Heart left ventricle (tissue), 16 donors: ENCODE results near the gene RFX1. TPM values are rescaled to one million over a fixed set of nuclear protein-coding genes. Genes with fewer than 3 reads are reported as not detected.

Experiments
- ATAC-seq, 4 donors: fragments of 200-7000 bp; cut with Tn5 transposase; one replicate each; pipeline ENCODE4 v1.9.1; 2020 to 2022; ENCODE audit warnings: moderate library complexity in 4 of 4, mild to moderate bottlenecking in 3 of 4, moderate number of reproducible peaks in 1 of 4
- DNase-seq, 5 donors: peaks; one replicate each; pipeline ENCODE4 v3.0.0-alpha.2; 2020
- H3K27ac ChIP-seq, 12 donors: fragments of 200-600 bp; sonication (generic) in 4 of 12; one replicate each; pipeline versions ENCODE4 v1.5.0 to v1.8.0; 2016 to 2022; ENCODE audit warnings: mild to moderate bottlenecking in 2 of 12
- H3K27me3 ChIP-seq, 9 donors: fragments of 200-600 bp; sonication (generic) in 2 of 9; one replicate each; pipeline versions ENCODE4 v1.5.1 to v1.8.0; 2016 to 2022; ENCODE audit warnings: mild to moderate bottlenecking in 3 of 9
- H3K36me3 ChIP-seq, 9 donors: fragments of 200-600 bp; sonication (generic) in 2 of 9; one replicate each; pipeline versions ENCODE4 v1.5.0 to v1.8.0; 2018 to 2022; ENCODE audit warnings: mild to moderate bottlenecking in 2 of 9
- H3K4me1 ChIP-seq, 12 donors: fragments of 200-600 bp; sonication (generic) in 4 of 12; one replicate each; pipeline versions ENCODE4 v1.5.0 to v1.8.0; 2016 to 2022; ENCODE audit warnings: mild to moderate bottlenecking in 3 of 12
- H3K4me3 ChIP-seq, 12 donors: fragments of 200-600 bp; sonication (generic) in 4 of 12; one replicate each; pipeline versions ENCODE4 v1.5.0 to v1.8.0; 2017 to 2022; ENCODE audit warnings: mild to moderate bottlenecking in 9 of 12, moderate library complexity in 4 of 12
- H3K9me3 ChIP-seq, 12 donors: fragments of 200-600 bp; sonication (generic) in 4 of 12; one replicate each; pipeline versions ENCODE4 v1.5.0 to v1.8.0; 2016 to 2022; ENCODE audit warnings: mild to moderate bottlenecking in 1 of 12
- POLR2A ChIP-seq, 2 donors: fragments of 450-650 bp; IDR thresholded peaks; one replicate each; pipeline ENCODE4 v1.6.1; 2017; ENCODE audit warnings: antibody characterized with exemption in 2 of 2, mild to moderate bottlenecking in 2 of 2, moderate library complexity in 2 of 2
- WGBS, 4 donors: extraction: QIAGEN DNeasy Blood & Tissue Kit in 2 of 4; methylation state at CpG; one replicate each; pipeline versions ENCODE4 v1.1.5 to v1.1.7; 2013 to 2018; 5-methylcytosine and 5-hydroxymethylcytosine counted together
- intact Hi-C, 10 donors: fragments of 100-400 bp; cut with DNase I; formaldehyde crosslinking; loops; one replicate each; pipeline versions ENCODE4 v1.11.1 to v1.14.2; 2022
- polyA plus RNA-seq, 2 donors: library from polyadenylated mRNA; stranded (reverse); fragments of 200-250 nt; gene quantifications; one replicate each; pipeline ENCODE4 v1.2.3, GENCODE V29; 2013
- total RNA-seq, 9 donors: library from RNA; depleted of rRNA in 2 of 9; stranded (reverse); fragments of >200 nt in 2 of 9; fragmentation: NEBNext Ultra II Directional in 3 of 9; extraction: Animal tissue kit (Norgen Biotek cat#: 25700) in 3 of 9; gene quantifications; one replicate each; pipeline versions ENCODE4 v1.1.0 to v1.2.4, GENCODE V29; 2016 to 2023
- TF ChIP-seq, protein P1 (sequence below), 12 donors: fragments of 200-600 bp; sonication (generic) in 4 of 12; IDR thresholded peaks; one replicate each; pipeline versions ENCODE4 v1.5.0 to v1.8.0; 2018 to 2022; ENCODE audit warnings: antibody characterized with exemption in 12 of 12, mild to moderate bottlenecking in 5 of 12
- donor health status: ischemic (EF 13 %, LVEDD 7.1; RV severe dilation, severe dysfunction).
- donor health status: healthy with polysubstance abuse.
- donor health status: DM: no; HTN: yes; CAD: no.
- donor health status: DM: no; HTN: no; CAD: no.
- donor health status: ischemic (EF 25% LVEDD 6.9; RV normal size, moderate dysfunction).
- donor health status: ischemic (EF 25% LVEDD 5.7; RV mildly dilated, moderate dysfunction).
- donor health status: healthy.
- donor health status: DM: yes; HTN: yes; CAD: no.
- donor health status: ischemic (EF 35%, LVEDD 5.7; RV mildly dilated, moderate dysfunction).
- donor health status: nonischemic (EF 11% LVEDD 7.7; RV severe dilation, severe dysfunction).
- donor health status: DM: yes; HTN: yes; CAD: no.
- donor health status: PGD.
- donor health status: ischemic (EF 29% LVEDD 5.4; RV normal size, mild dysfunction).
- donor health status: nonischemic (EF 23%, LVEDD 6.1; RV moderate dilation, normal function).

Gene RFX1
- total and polyA plus RNA-seq, 11 donors = 4.0 to 15.4 (median 8.6) TPM

DNA sequence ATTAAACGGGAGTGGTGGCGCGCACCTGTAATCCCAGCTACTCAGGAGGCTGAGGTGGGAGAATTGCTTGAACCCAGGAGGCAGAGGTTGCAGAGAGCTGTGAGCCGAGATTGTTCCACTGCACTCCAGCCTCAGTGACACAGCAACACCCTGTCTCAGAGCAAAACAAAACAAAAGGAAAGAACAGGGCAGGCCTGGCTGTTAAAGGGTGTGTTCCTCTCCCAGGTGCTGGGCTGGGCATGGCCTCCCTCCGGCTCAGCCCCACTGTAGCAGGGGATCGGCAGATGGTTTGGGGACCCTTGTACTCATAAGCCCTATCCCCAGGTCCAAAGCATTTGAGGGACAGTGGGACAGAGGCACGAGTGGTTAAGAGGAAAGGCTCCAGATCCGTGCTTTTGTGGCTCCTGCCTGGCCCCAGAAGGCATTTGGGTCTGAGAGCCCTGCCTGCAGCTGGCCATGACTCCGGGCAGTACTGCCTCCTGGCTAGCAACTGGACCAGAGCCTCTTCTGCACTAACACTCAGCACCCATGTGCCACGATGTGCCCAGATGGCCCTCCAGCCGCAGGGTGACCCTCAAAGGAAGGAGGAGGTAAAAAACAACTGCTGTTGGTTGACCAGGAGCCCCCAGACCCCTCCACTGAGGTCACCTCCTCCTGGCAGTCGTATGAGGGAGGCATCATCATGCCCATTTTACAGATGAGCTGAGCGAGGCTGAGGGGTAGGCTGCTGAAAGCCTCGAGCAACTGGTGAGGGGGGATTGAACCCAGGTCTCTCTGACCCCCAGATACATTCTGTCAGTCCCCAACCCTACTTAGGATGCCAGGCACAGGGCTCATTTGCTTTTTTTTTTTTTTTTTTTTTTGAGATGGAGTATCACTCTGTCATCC is 10.0 kb downstream of the RFX1 start:
- Histone ChIP-seq H3K9me3 (peaks cover 0 to 10% (median 0%) of the 10 kb centered on the region in 12 donors), H3K4me1 (peaks cover 0 to 12% (median 5%) of the 10 kb centered on the region in 12 donors), H3K27me3 (no peaks in the 10 kb centered on the region), H3K36me3 (peaks cover 0 to 30% (median 15%) of the 10 kb centered on the region in 9 donors), H3K27ac (peak overlapping the region in 2 of 12 donors; percentile 71 to 81), H3K4me3 (no peak overlapping the region)
- WGBS, 4 donors = 89 to 93% (median 92%) methylated on average over 14 of the region's 14 CpGs
- intact Hi-C loops = no loop called here
- TF ChIP-seq, protein P1, sequence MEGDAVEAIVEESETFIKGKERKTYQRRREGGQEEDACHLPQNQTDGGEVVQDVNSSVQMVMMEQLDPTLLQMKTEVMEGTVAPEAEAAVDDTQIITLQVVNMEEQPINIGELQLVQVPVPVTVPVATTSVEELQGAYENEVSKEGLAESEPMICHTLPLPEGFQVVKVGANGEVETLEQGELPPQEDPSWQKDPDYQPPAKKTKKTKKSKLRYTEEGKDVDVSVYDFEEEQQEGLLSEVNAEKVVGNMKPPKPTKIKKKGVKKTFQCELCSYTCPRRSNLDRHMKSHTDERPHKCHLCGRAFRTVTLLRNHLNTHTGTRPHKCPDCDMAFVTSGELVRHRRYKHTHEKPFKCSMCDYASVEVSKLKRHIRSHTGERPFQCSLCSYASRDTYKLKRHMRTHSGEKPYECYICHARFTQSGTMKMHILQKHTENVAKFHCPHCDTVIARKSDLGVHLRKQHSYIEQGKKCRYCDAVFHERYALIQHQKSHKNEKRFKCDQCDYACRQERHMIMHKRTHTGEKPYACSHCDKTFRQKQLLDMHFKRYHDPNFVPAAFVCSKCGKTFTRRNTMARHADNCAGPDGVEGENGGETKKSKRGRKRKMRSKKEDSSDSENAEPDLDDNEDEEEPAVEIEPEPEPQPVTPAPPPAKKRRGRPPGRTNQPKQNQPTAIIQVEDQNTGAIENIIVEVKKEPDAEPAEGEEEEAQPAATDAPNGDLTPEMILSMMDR (IDR thresholded peaks at IDR 0.05) = no peak
- TF ChIP-seq POLR2A (IDR thresholded peaks at IDR 0.05) = no peak
- ATAC-seq (no peak), DNase-seq (peak in 2 of 5 donors; percentile 12 to 48)

DNA sequence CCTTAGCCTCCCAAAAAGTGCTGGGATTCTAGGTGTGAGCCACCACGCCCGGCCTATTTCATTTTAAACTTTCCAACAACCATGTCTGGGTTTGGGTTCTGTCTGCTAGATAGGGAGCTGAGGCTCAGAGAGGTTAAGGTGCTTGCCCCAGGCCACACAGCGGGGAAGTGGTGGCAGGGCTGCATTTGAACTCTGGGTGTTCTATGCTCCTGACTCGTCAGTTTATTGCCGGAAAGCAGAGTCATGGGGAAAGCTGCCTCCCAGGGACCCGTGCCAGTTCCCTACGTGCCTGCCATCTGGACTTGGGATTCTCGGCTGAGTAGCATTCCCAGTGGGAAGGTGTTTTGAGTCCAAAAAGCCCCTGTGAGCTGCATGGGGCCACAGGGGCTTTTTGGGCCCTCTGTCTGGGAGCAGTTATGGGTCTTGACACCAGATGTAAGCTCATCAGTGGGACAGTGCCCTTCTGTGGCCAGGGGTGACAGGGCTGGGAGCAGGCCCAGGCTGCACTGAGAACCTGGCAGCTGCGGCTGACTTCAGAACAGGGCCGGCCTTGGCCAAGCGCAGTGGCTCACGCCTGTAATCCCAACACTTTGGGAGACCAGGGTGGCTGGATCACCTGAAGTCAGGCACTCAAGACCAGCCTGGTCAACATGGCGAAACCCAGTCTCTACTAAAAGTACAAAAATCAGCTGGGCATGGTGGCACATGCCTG is 10.9 kb downstream of the RFX1 start:
- no peak overlapping the region for H3K4me3 ChIP-seq
- no peaks in the 10 kb centered on the region for H3K27me3 ChIP-seq
- intact Hi-C loops = no loop called here
- WGBS, 4 donors = 68 to 79% (median 76%) methylated on average over 12 to 13 of the region's 13 CpGs
- peak; percentile 83 to 91 (median 91) for ATAC-seq
- peak in 2 of 5 donors; percentile 67 to 70 for DNase-seq
- H3K4me1 ChIP-seq = peaks cover 0 to 10% (median 5%) of the 10 kb centered on the region in 12 donors
- TF ChIP-seq, protein P1 (IDR thresholded peaks at IDR 0.05) = peak in 2 of 12 donors; percentile 11 to 12
- TF ChIP-seq POLR2A (IDR thresholded peaks at IDR 0.05) = no peak
- H3K9me3 ChIP-seq = peaks cover 0 to 10% (median 0%) of the 10 kb centered on the region in 12 donors
- H3K27ac ChIP-seq = peak overlapping the region in 11 of 12 donors; percentile 19 to 81 (median 67)
- peaks cover 0 to 36% (median 21%) of the 10 kb centered on the region in 9 donors for H3K36me3 ChIP-seq

GRCh38 chr19:13993590-13994300 is 12.4 kb downstream of the RFX1 start:
- 84 to 89% (median 86%) methylated on average over 22 of the region's 22 CpGs for WGBS, 4 donors
- Histone ChIP-seq H3K36me3 (peaks cover 0 to 33% (median 21%) of the 10 kb centered on the region in 9 donors), H3K27me3 (no peaks in the 10 kb centered on the region), H3K27ac (no peak overlapping the region), H3K4me3 (no peak overlapping the region), H3K9me3 (peaks cover 0 to 4% (median 0%) of the 10 kb centered on the region in 12 donors), H3K4me1 (peaks cover 0 to 10% (median 5%) of the 10 kb centered on the region in 12 donors)
- ATAC-seq (no peak), DNase-seq (peak in 1 of 5 donors; percentile 25)
- TF ChIP-seq, protein P1 (IDR thresholded peaks at IDR 0.05) = no peak
- TF ChIP-seq POLR2A (IDR thresholded peaks at IDR 0.05) = no peak
- intact Hi-C loops = no loop called here
